DND-41 (cell line): Measurements from ENCODE around the gene PERM1.

Experiments
- EZH2 ChIP-seq: IDR thresholded peaks from 3 replicates; pipeline ENCODE4 v1.6.1; 2012; ENCODE audit warnings: borderline replicate concordance, low read depth, mild to moderate bottlenecking, moderate library complexity, low read length, inconsistent platforms; ENCODE audit not compliant: severe bottlenecking
- TF ChIP-seq, protein P1 (sequence below): IDR thresholded peaks from 2 replicates; pipeline ENCODE4 v1.5.1; 2012; ENCODE audit warnings: borderline replicate concordance, low read length, moderate library complexity, mild to moderate bottlenecking; ENCODE audit not compliant: poor library complexity, severe bottlenecking; ENCODE audit errors: extremely low read depth

DNA sequence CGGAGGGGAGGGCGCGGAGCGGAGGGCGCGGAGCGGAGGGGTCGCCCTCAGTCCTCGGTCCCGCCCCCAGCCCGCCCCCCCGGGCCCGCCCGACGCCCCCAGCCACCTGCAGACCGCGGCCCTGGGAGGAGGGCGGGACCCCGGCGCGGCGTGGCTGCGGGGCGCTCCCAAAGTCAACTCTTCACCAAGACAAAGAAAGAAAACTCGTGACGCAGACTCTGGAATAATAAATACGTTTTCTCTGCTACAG lies 16.8 kb upstream of the PERM1 start:
- TF ChIP-seq, protein P1, sequence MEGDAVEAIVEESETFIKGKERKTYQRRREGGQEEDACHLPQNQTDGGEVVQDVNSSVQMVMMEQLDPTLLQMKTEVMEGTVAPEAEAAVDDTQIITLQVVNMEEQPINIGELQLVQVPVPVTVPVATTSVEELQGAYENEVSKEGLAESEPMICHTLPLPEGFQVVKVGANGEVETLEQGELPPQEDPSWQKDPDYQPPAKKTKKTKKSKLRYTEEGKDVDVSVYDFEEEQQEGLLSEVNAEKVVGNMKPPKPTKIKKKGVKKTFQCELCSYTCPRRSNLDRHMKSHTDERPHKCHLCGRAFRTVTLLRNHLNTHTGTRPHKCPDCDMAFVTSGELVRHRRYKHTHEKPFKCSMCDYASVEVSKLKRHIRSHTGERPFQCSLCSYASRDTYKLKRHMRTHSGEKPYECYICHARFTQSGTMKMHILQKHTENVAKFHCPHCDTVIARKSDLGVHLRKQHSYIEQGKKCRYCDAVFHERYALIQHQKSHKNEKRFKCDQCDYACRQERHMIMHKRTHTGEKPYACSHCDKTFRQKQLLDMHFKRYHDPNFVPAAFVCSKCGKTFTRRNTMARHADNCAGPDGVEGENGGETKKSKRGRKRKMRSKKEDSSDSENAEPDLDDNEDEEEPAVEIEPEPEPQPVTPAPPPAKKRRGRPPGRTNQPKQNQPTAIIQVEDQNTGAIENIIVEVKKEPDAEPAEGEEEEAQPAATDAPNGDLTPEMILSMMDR, result no peak
- no peak for TF ChIP-seq EZH2
